ENCODE data around the gene MYH15. TPM values are rescaled to one million over a fixed set of nuclear protein-coding genes. Genes with fewer than 3 reads are reported as not detected.

Gene MYH15
- polyA plus RNA-seq, 3 donors, result not detected

- no CpG with 5 or more reads among the region's 6 CpGs for WGBS (ENCODE audit: insufficient coverage)
- no peak overlapping the region for H2AFZ ChIP-seq (ENCODE audit: insufficient read depth, low read depth, low read length, poor library complexity, severe bottlenecking)
- no peak for TF ChIP-seq CTCF (IDR thresholded peaks at IDR 0.05)
- no peak overlapping the region for H3K4me3 ChIP-seq (replicated peaks in 1 of 3; ENCODE audit: low read depth in 2 of 3, low read length in 3 of 3)
- DNase-seq, result no peak
- H3K36me3 ChIP-seq (replicated peaks in 1 of 2; ENCODE audit: control insufficient read depth in 1 of 2, insufficient read depth in 2 of 2, low read length in 2 of 2), result no peaks in the 10 kb centered on the region
- no peaks in the 10 kb centered on the region for H3K27me3 ChIP-seq (ENCODE audit: control insufficient read depth in 2 of 2, insufficient read depth in 2 of 2, low read length in 2 of 2)
- no peak overlapping the region for H3K4me2 ChIP-seq (replicated peaks; ENCODE audit: extremely low read depth, low read length, poor library complexity, severe bottlenecking)
- H3K4me1 ChIP-seq (ENCODE audit: control insufficient read depth in 1 of 2, insufficient read depth in 2 of 2, low read length in 2 of 2), result no peaks in the 10 kb centered on the region
- Mint-ChIP-seq H3K27ac (no peak overlapping the region), H3K36me3 (no peaks in the 10 kb centered on the region), H3K4me1 (no peaks in the 10 kb centered on the region), H3K27me3 (ENCODE audit: low read depth in 3 of 3) (peaks cover 2 to 3% (median 2%) of the 10 kb centered on the region in 3 donors), H3K9me3 (peaks cover 0 to 3% (median 0%) of the 10 kb centered on the region in 7 donors), H3K4me3 (no peak overlapping the region)
- no peak overlapping the region for H3K9ac ChIP-seq (ENCODE audit: insufficient read depth, low read length, poor library complexity, severe bottlenecking)
- no peaks in the 10 kb centered on the region for H3K9me3 ChIP-seq (replicated peaks in 1 of 2; ENCODE audit: control insufficient read depth in 1 of 2, insufficient read depth in 1 of 2, low read length in 2 of 2)
- H3K27ac ChIP-seq (ENCODE audit: low read depth in 1 of 2, low read length in 2 of 2), result no peak overlapping the region
- no peaks in the 10 kb centered on the region for H3K79me2 ChIP-seq (ENCODE audit: insufficient read depth, low read length)
- H4K20me1 ChIP-seq (ENCODE audit: insufficient read depth, low read length), result no peaks in the 10 kb centered on the region
- intact Hi-C loops (cut with micrococcal nuclease), result no loop called here
These were observed 14.7 kb downstream of the MYH15 start for GRCh38 chr3:108495717-108496116.

- no peaks in the 10 kb centered on the region for H3K4me1 ChIP-seq (ENCODE audit: control insufficient read depth in 1 of 2, insufficient read depth in 2 of 2, low read length in 2 of 2)
- Mint-ChIP-seq H3K27ac (no peak overlapping the region), H3K27me3 (ENCODE audit: low read depth in 3 of 3) (peaks cover 2 to 3% (median 2%) of the 10 kb centered on the region in 3 donors), H3K4me3 (no peak overlapping the region), H3K4me1 (no peaks in the 10 kb centered on the region), H3K9me3 (peaks cover 0 to 2% (median 0%) of the 10 kb centered on the region in 7 donors), H3K36me3 (no peaks in the 10 kb centered on the region)
- H4K20me1 ChIP-seq (ENCODE audit: insufficient read depth, low read length), result no peaks in the 10 kb centered on the region
- H3K4me3 ChIP-seq (replicated peaks in 1 of 3; ENCODE audit: low read depth in 2 of 3, low read length in 3 of 3), result no peak overlapping the region
- no peak overlapping the region for H3K4me2 ChIP-seq (replicated peaks; ENCODE audit: extremely low read depth, low read length, poor library complexity, severe bottlenecking)
- H3K9ac ChIP-seq (ENCODE audit: insufficient read depth, low read length, poor library complexity, severe bottlenecking), result no peak overlapping the region
- no peaks in the 10 kb centered on the region for H3K27me3 ChIP-seq (ENCODE audit: control insufficient read depth in 2 of 2, insufficient read depth in 2 of 2, low read length in 2 of 2)
- H3K9me3 ChIP-seq (replicated peaks in 1 of 2; ENCODE audit: control insufficient read depth in 1 of 2, insufficient read depth in 1 of 2, low read length in 2 of 2), result no peaks in the 10 kb centered on the region
- intact Hi-C loops (cut with micrococcal nuclease), result loop anchor here (5.0 kb wide), 2 partner anchors 57 to 417 kb away; no protein-coding TSS in a partner anchor
- H2AFZ ChIP-seq (ENCODE audit: insufficient read depth, low read depth, low read length, poor library complexity, severe bottlenecking), result no peak overlapping the region
- H3K36me3 ChIP-seq (replicated peaks in 1 of 2; ENCODE audit: control insufficient read depth in 1 of 2, insufficient read depth in 2 of 2, low read length in 2 of 2), result no peaks in the 10 kb centered on the region
- H3K27ac ChIP-seq (ENCODE audit: low read depth in 1 of 2, low read length in 2 of 2), result no peak overlapping the region
- TF ChIP-seq CTCF (IDR thresholded peaks at IDR 0.05), result no peak
- no CpG with 5 or more reads among the region's 3 CpGs for WGBS (ENCODE audit: insufficient coverage)
- H3K79me2 ChIP-seq (ENCODE audit: insufficient read depth, low read length), result no peaks in the 10 kb centered on the region
- DNase-seq, result no peak
These were observed 15.4 kb downstream of the MYH15 start for GRCh38 chr3:108494906-108495531.

Measured in CD14-positive monocyte (primary cell).